Measurements from ENCODE around the gene FOSL1.

FOSL1 gene

DNA sequence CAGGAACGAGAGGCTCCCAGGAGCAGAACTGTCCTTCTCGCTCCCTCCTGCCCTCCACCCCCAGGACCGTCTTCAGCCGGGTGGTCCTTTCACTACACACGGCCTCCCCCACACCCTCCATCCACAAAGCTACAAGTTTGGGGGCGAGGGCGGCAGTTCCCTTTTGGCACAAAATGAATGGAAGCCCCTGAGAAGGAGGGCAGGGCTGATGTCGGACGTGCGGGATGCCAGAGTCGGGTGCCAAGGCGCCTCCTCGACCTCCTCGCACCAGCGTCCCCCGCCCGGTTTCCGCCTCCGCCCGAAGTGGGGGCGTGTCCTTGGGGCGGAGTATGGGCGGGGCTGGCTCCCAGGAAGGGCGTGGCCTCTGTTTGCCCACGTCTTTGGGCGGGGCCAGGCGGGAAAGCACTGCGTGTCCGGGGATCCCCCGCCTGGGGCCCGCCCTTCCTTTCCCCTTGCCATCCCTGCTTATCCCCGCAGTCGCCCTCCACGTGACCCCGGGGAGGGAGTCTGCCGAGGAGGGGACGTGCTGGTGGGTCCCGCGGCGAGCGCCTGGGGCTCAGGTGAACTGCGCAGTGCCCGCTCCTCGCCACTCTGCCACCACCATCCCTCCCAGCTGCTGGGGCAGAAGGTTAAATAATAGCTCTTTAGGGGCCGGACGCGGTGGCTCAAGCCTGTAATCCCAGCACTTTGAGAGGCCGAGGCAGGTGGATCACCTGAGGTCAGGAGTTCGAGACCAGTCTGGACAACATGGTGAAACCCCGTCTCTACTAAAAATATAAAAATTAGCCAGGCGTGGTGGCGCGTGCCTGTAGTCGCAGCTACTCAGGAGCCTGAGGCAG is 26.7 kb downstream of the FOSL1 start:
- Histone ChIP-seq H3K4me3 (ENCODE audit: low read depth, low read length) (peak overlapping the region; percentile 71), H3K4me1 (ENCODE audit: control insufficient read depth, insufficient read depth, low read length) (peaks cover 6% of the 10 kb centered on the region; the same call in 1 of the 2 replicates), H3K9me3 (ENCODE audit: control insufficient read depth, insufficient read depth, low read depth, low read length) (no peaks in the 10 kb centered on the region), H3K27me3 (ENCODE audit: control insufficient read depth, insufficient read depth, low read length) (0 out of 2 replicates have a peak, but pooled peaks cover 2% of the 10 kb centered on the region), H3K9ac (ENCODE audit: low read length) (peak overlapping the region; percentile 68), H3K27ac (ENCODE audit: low read depth, low read length) (no peak overlapping the region), H3K36me3 (ENCODE audit: control insufficient read depth, insufficient read depth, low read length) (no peaks in the 10 kb centered on the region; the same call in 1 of the 2 replicates)

DNA sequence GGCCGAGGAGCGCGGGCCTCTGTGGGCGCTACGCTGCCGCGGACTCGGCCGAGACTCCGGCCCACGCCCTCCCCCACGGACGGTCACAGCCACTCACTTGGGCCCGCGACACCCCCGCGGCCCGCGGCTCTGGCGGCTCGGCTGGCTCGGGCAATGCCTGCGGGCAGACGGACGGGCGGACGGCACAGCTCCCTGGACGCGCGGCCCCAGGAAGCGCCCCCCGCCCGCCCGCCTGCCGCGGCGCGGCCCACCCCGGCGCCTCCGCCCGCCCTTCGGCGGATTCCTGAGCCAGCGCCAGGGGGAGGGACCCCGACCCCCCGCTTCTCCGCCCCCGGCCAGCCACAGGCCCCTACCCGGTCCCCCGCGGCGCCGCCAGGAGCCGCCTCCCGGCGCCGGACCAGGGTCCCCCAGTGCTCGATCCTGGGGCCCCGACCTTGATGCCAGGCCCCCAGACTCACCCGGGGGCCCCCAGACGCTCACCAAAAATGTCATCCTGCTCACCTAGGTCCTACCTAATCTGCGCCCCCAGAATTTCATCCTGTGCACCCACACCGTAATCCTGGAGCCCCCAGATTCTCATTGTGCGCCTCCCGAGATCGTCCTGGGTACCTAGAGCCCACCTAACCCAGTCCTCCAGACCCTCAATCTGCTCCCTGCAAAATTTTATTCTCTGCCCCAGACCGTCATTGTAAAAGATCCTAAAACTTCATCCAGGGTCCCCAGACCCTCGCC is 27.4 kb downstream of the FOSL1 start, which contains the start of gene EFEMP2:
Gene EFEMP2, minus strand, starts transcription at position 215 of the 732 bp plus-strand sequence. CDS start 446 bp downstream, outside the sequence.
- Histone ChIP-seq H3K4me1 (ENCODE audit: control insufficient read depth, insufficient read depth, low read length) (peaks cover 6% of the 10 kb centered on the region; the same call in 1 of the 2 replicates), H3K9ac (ENCODE audit: low read length) (peak within 1 kb of the TSS; percentile 84), H3K27ac (ENCODE audit: low read depth, low read length) (no peak within 1 kb of the TSS), H3K36me3 (ENCODE audit: control insufficient read depth, insufficient read depth, low read length) (no peaks in the 10 kb centered on the region; the same call in 1 of the 2 replicates), H3K27me3 (ENCODE audit: control insufficient read depth, insufficient read depth, low read length) (0 out of 2 replicates have a peak, but pooled peaks cover 2% of the 10 kb centered on the region), H3K4me3 (ENCODE audit: low read depth, low read length) (peak within 1 kb of the TSS; percentile 71), H3K9me3 (ENCODE audit: control insufficient read depth, insufficient read depth, low read depth, low read length) (no peaks in the 10 kb centered on the region)

DNA sequence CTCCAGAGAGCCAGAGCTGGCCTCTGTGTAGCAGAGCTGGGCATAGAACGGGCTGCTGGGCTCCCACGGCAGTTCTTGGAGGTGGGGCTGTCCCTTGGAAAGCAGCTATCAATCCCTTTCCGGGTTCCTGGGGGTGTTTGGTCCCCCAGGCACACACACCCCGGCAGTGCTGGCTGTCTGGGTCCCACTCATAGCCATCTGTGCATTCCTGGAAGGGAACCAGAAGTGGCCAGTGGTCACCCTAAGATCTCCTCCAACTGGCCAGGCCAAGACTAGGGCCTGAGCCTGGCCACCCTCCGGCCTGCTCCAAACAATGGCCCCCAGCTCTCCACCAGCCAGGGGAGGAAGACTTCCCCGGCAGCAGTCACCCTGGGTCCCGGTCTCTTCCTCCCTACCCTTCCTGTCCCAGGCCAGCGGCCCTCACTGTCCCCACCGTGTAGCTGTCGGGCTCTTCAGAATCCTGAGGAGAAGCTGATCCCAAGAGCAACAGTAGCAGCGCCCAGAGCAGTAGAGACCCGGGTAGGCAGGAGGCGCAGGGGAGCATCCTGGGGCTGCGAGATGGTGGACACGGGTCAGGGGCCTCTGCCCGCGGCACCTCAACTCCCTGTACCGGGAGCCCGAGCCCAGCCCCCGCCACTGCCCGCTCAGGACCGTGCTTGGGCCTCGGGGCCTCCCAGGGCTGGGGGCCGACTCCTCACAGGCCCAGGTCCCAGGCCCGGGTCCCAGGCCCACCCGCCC is 28.2 kb downstream of the FOSL1 start:
- H3K9ac ChIP-seq (ENCODE audit: low read length), result peak overlapping the region; percentile 84
- no peak overlapping the region for H3K27ac ChIP-seq (ENCODE audit: low read depth, low read length)
- 0 out of 2 replicates have a peak, but pooled peaks cover 2% of the 10 kb centered on the region for H3K27me3 ChIP-seq (ENCODE audit: control insufficient read depth, insufficient read depth, low read length)
- H3K4me1 ChIP-seq (ENCODE audit: control insufficient read depth, insufficient read depth, low read length), result peaks cover 10% of the 10 kb centered on the region
- peak overlapping the region; percentile 71 for H3K4me3 ChIP-seq (ENCODE audit: low read depth, low read length)
- no peaks in the 10 kb centered on the region for H3K9me3 ChIP-seq (ENCODE audit: control insufficient read depth, insufficient read depth, low read depth, low read length)
- H3K36me3 ChIP-seq (ENCODE audit: control insufficient read depth, insufficient read depth, low read length), result peaks cover 3% of the 10 kb centered on the region; the same call in 1 of the 2 replicates

DNA sequence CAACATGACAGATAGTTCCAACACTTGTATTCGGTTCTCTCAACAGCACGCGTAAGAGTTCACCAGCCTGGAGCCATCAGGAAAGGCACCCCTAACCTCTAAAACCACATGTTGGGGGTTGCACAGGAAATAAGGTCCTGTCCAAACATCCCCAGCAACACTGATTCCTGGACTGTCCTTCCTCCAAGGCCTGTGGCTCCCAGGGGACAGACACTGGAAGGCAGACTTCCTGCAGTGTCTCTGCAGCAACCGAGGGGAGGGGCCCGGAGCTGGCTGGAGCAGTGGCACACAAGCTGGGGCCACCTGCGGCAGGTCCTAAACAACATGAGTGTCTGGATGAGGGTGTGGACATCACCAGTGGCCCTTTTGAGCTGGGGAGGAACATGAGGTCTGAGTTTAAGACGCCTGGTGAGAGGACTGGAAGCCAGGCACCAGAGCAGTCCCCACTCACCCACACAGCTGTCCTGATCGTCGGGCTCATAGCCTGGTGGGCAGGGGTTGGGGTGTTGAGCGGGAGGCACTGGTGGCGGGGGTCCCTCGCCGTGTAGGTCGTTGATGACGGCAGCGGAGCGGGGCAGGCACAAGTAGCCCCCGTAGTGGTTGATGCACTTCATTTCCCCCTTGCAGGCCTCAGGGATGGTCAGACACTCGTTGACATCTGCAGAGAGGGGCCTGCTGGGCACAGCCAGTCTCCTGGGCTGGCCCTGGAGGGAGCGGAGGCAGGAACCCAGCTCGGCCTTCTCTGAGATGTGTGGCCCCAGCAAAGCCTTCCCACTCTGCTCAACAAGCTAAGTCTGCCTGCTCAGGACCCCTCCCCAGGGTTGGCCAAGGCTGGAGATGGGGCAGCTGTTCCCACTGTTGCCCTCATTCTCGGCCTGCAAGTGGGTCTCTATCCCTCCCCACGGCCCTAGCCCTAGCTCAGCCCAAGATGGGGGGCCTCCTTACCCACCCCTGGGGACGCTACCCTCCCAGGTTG is 29.2 kb downstream of the FOSL1 start:
- no peak overlapping the region; the same call in 1 of the 2 replicates for H3K4me3 ChIP-seq (ENCODE audit: low read depth, low read length)
- H3K4me1 ChIP-seq (ENCODE audit: control insufficient read depth, insufficient read depth, low read length), result peaks cover 12% of the 10 kb centered on the region
- no peak overlapping the region for H3K27ac ChIP-seq (ENCODE audit: low read depth, low read length)
- H3K27me3 ChIP-seq (ENCODE audit: control insufficient read depth, insufficient read depth, low read length), result 0 out of 2 replicates have a peak, but pooled peaks cover 2% of the 10 kb centered on the region
- peak overlapping the region; percentile 23 for H3K9ac ChIP-seq (ENCODE audit: low read length)
- peaks cover 11% of the 10 kb centered on the region; the same call in 1 of the 2 replicates for H3K36me3 ChIP-seq (ENCODE audit: control insufficient read depth, insufficient read depth, low read length)
- no peaks in the 10 kb centered on the region for H3K9me3 ChIP-seq (ENCODE audit: control insufficient read depth, insufficient read depth, low read depth, low read length)

DNA sequence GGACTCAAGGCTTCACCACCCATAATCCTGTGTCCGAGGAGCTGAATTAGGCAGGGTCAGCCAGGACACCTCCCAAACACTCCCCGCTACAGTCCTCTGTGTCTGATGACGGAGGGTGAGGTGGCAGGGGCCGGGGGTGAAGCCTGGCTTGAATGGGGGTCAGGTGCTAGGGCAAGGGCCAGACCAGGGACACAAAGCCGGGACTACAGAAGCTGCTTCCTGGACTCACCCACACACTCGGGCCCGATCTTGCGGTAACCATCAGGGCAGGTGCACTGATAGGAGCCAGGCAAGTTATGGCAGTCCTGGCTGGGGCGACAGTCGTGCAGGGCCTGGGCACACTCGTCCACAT is 29.9 kb downstream of the FOSL1 start:
- no peak overlapping the region for H3K4me3 ChIP-seq (ENCODE audit: low read depth, low read length)
- peaks cover 18% of the 10 kb centered on the region for H3K36me3 ChIP-seq (ENCODE audit: control insufficient read depth, insufficient read depth, low read length)
- H3K9ac ChIP-seq (ENCODE audit: low read length), result no peak overlapping the region

DNA sequence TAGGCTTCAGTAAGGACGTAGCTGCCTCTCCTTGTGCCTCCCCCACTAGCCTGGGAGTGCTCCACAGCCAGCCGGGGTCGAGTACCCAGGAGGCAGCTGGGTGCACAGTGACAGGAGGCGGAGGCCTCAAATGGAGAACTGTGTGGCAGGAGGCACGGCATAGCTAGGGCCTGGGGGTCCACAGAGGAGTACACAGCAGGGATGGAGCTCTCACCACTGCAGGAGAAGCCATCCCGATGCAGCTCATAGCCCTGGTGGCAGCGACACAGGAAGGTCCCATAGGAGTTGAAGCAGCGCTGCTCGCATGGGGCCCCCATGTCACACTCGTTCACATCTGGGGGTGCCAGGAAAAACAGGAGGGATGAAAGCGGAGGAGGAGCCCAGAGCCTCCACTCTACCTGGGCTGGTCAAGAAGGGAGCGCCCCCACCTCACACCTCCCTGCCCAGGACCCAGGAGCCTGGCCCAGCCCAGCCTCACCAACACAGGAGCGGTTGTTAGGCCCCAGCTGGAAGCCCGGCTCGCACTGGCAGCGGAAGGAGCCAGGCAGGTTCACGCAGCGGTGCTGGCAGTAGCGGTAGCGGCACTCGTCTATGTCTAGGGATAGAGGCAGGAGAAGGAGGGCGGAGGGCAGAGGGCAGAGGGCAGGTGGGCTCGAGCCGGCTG is 30.4 kb downstream of the FOSL1 start:
- Histone ChIP-seq H3K36me3 (ENCODE audit: control insufficient read depth, insufficient read depth, low read length) (peaks cover 24% of the 10 kb centered on the region), H3K4me1 (ENCODE audit: control insufficient read depth, insufficient read depth, low read length) (peaks cover 12% of the 10 kb centered on the region), H3K27me3 (ENCODE audit: control insufficient read depth, insufficient read depth, low read length) (0 out of 2 replicates have a peak, but pooled peaks cover 2% of the 10 kb centered on the region), H3K27ac (ENCODE audit: low read depth, low read length) (no peak overlapping the region), H3K9ac (ENCODE audit: low read length) (no peak overlapping the region), H3K4me3 (ENCODE audit: low read depth, low read length) (no peak overlapping the region), H3K9me3 (ENCODE audit: control insufficient read depth, insufficient read depth, low read depth, low read length) (no peaks in the 10 kb centered on the region)

More for the DNA sequence above, 29.9 kb downstream of the FOSL1 start:
- Histone ChIP-seq H3K27ac (ENCODE audit: low read depth, low read length) (no peak overlapping the region), H3K9me3 (ENCODE audit: control insufficient read depth, insufficient read depth, low read depth, low read length) (no peaks in the 10 kb centered on the region), H3K27me3 (ENCODE audit: control insufficient read depth, insufficient read depth, low read length) (0 out of 2 replicates have a peak, but pooled peaks cover 2% of the 10 kb centered on the region), H3K4me1 (ENCODE audit: control insufficient read depth, insufficient read depth, low read length) (peaks cover 12% of the 10 kb centered on the region)

DNA sequence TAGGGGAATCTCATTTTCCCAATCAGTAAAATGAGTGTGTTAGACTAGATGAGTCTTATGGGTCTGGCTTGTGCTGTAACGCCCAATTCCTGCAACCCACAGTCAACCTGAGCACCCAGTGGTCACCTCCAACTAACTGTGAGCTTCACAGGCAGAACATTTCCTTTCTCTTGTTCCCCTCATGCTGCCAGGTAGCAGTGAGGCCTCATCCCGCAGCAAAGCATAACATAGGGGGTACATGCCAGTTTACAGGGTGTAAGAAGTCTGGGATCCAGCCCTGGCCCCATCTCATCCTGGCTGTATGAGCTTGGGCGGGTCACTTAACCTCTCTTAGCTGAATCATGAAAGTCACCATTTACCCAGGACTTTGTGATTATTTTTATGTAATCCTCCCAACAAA is 31.3 kb downstream of the FOSL1 start:
- Histone ChIP-seq H3K27me3 (ENCODE audit: control insufficient read depth, insufficient read depth, low read length) (0 out of 2 replicates have a peak, but pooled peaks cover 2% of the 10 kb centered on the region), H3K4me3 (ENCODE audit: low read depth, low read length) (no peak overlapping the region), H3K36me3 (ENCODE audit: control insufficient read depth, insufficient read depth, low read length) (peaks cover 32% of the 10 kb centered on the region), H3K4me1 (ENCODE audit: control insufficient read depth, insufficient read depth, low read length) (peaks cover 12% of the 10 kb centered on the region), H3K27ac (ENCODE audit: low read depth, low read length) (no peak overlapping the region), H3K9ac (ENCODE audit: low read length) (no peak overlapping the region), H3K9me3 (ENCODE audit: control insufficient read depth, insufficient read depth, low read depth, low read length) (no peaks in the 10 kb centered on the region)

DNA sequence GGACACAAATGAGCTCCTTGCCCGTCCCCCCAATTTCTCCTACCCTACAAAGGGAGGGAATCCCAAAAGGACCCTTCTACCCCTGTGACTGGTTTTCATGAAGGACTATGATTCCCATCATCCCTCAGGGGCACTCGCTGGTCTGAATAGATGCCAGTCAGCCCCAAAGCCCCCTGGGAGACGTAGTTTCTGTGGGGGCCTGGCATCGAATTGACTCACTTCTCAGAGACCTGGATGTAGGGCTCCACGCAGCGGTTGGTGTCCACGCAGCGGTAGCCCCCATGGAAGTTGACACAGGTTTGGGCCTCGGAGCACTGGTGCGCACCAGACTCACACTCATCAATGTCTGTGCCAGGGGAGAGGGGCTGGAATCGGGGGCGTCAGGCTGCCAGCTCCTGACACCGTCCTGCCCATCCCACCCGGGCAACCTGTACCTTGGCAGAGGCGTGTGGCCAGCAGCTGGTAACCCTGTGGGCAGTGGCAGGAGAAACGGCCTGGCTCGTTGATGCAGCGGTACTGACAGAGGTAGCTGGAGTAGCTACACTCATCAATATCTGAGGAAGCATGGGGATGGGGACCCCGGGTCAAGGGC is 32.0 kb downstream of the FOSL1 start:
- H3K9me3 ChIP-seq (ENCODE audit: control insufficient read depth, insufficient read depth, low read depth, low read length), result no peaks in the 10 kb centered on the region
- no peak overlapping the region for H3K9ac ChIP-seq (ENCODE audit: low read length)
- 0 out of 2 replicates have a peak, but pooled peaks cover 2% of the 10 kb centered on the region for H3K27me3 ChIP-seq (ENCODE audit: control insufficient read depth, insufficient read depth, low read length)
- H3K27ac ChIP-seq (ENCODE audit: low read depth, low read length), result no peak overlapping the region
- H3K4me1 ChIP-seq (ENCODE audit: control insufficient read depth, insufficient read depth, low read length), result peaks cover 12% of the 10 kb centered on the region
- H3K4me3 ChIP-seq (ENCODE audit: low read depth, low read length), result peak overlapping the region; percentile 65
- H3K36me3 ChIP-seq (ENCODE audit: control insufficient read depth, insufficient read depth, low read length), result peaks cover 40% of the 10 kb centered on the region

DNA sequence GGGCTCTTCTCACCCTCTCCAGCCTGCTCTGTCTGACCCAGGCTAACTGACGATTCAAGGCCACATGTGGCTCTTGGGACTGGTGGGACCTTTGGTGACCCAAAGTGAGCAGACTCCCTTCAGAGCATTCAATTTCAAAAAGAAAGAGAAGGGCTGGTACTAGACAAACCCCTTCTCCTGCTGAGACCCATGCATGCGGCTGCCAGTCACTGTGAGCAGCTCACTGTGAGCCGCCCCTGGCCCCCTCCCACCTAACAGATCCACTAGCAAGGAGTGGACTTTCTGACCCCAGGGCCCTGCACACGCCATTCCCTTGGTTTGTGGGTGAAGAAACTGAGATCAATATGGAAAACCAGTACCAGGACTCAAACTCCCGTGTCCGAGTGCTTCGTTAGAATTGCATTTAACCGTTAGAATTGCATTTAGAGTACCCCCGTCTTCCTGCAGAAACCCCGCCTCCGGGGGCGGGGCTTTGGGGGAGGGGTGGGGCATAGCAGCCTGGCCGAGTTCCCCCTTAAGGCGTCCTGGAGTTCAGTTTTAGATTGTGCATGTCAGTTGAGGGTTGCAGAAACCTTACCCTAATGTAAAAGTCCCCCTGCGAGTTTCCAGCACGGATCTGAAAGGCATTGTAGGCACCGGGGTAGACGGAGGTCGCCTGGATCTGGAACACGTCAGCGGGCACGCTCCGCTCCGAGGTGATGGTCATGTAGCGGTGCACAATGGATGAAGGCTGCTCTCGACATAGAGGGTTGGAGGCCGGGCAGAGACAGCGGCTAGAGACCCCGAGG is 32.7 kb downstream of the FOSL1 start:
- Histone ChIP-seq H3K9me3 (ENCODE audit: control insufficient read depth, insufficient read depth, low read depth, low read length) (no peaks in the 10 kb centered on the region), H3K4me3 (ENCODE audit: low read depth, low read length) (peak overlapping the region; percentile 65), H3K27ac (ENCODE audit: low read depth, low read length) (no peak overlapping the region), H3K36me3 (ENCODE audit: control insufficient read depth, insufficient read depth, low read length) (peaks cover 46% of the 10 kb centered on the region), H3K27me3 (ENCODE audit: control insufficient read depth, insufficient read depth, low read length) (0 out of 2 replicates have a peak, but pooled peaks cover 2% of the 10 kb centered on the region), H3K4me1 (ENCODE audit: control insufficient read depth, insufficient read depth, low read length) (peaks cover 12% of the 10 kb centered on the region), H3K9ac (ENCODE audit: low read length) (no peak overlapping the region)
